ENCODE results near the gene TMCO2.
A peak's percentile ranks its signal among the peaks of the same experiment; 100 is the strongest.
"Not testable (repeated sequence)": the region's sequence is repeated elsewhere in the genome, so short reads cannot be mapped to it uniquely, and the experiment has no call there.

The TMCO2 gene

GRCh38 chr1:40247655-40248054 lies at the start of gene TMCO2:
TMCO2 (plus strand) TSS chr1:40247937; CDS start chr1:40247994, 57 bp downstream.
- DNase-seq, result no peak

GRCh38 chr1:40199126-40199525 lies 48.6 kb upstream of the TMCO2 start:
- no peak for DNase-seq

- peak; percentile 4 to 19 for DNase-seq
These were observed 42.9 kb upstream of the TMCO2 start for GRCh38 chr1:40204856-40205255.

GRCh38 chr1:40210511-40211204 lies 37.1 kb upstream of the TMCO2 start:
- DNase-seq, result no peak

- no peak for DNase-seq
These were observed 29.4 kb upstream of the TMCO2 start for GRCh38 chr1:40218333-40218732.

- DNase-seq, result not testable (repeated sequence)
These were observed 26.2 kb upstream of the TMCO2 start for GRCh38 chr1:40221471-40221905.

GRCh38 chr1:40221977-40222772 lies 25.6 kb upstream of the TMCO2 start:
- no peak for DNase-seq

- no peak for DNase-seq
These were observed 23.7 kb upstream of the TMCO2 start for GRCh38 chr1:40224040-40224439.

- no peak for DNase-seq
These were observed 21.5 kb upstream of the TMCO2 start for GRCh38 chr1:40226192-40226591.

- DNase-seq, result no peak
These were observed 15.3 kb upstream of the TMCO2 start for GRCh38 chr1:40232444-40232843.

GRCh38 chr1:40239626-40240025 lies 8.1 kb upstream of the TMCO2 start:
- no peak for DNase-seq

- DNase-seq, result no peak
These were observed 7.3 kb upstream of the TMCO2 start for GRCh38 chr1:40240390-40240789.

GRCh38 chr1:40241362-40241761 lies 6.4 kb upstream of the TMCO2 start:
- DNase-seq, result no peak

GRCh38 chr1:40243351-40243750 lies 4.4 kb upstream of the TMCO2 start:
- DNase-seq, result no peak

- no peak for DNase-seq
These were observed 3.5 kb upstream of the TMCO2 start for GRCh38 chr1:40244138-40244744.

- no peak for DNase-seq
These were observed 2.1 kb upstream of the TMCO2 start for GRCh38 chr1:40245686-40246085.

GRCh38 chr1:40248412-40248811 lies 675 bp downstream of the TMCO2 start:
- no peak for DNase-seq

GRCh38 chr1:40251456-40251855 lies 3.7 kb downstream of the TMCO2 start:
- DNase-seq, result no peak

- no peak for DNase-seq
These were observed 4.9 kb downstream of the TMCO2 start for GRCh38 chr1:40252601-40253000.

GRCh38 chr1:40255231-40255630 lies 7.5 kb downstream of the TMCO2 start:
- no peak for DNase-seq

GRCh38 chr1:40256401-40257084 lies 8.8 kb downstream of the TMCO2 start:
- no peak for DNase-seq

GRCh38 chr1:40257313-40257687 lies 9.6 kb downstream of the TMCO2 start:
- no peak for DNase-seq

GRCh38 chr1:40257688-40258444 lies 10.1 kb downstream of the TMCO2 start, which contains the start of gene ZMPSTE24:
ZMPSTE24 (plus strand) TSS chr1:40258236; CDS start chr1:40258272, 36 bp downstream.
- DNase-seq, result peak; percentile 92 to 95
